Right atrium auricular region (tissue), 2 donors: ENCODE data around the gene BICDL2. TPM values are rescaled to one million over a fixed set of nuclear protein-coding genes. Genes with fewer than 3 reads are reported as not detected.

ENCODE experiments used
- DNase-seq: peaks from one replicate; pipeline ENCODE4 v3.0.0-alpha.2; 2019; ENCODE audit warnings: low spot score
- H3K27ac ChIP-seq, 2 donors: fragments of 200-600 bp; sonication (generic); 1 replicate in 1 of 2; 2 replicates in 1 of 2; pipeline ENCODE4 v1.5.1; 2016 to 2019
- H3K27me3 ChIP-seq, 2 donors: fragments of 200-600 bp; sonication (generic); one replicate each; pipeline versions ENCODE4 v1.5.1 to v1.6.0; 2017 to 2019
- H3K36me3 ChIP-seq: fragments of 200-600 bp; sonication (generic); one replicate; pipeline ENCODE4 v1.5.1; 2016
- H3K4me1 ChIP-seq, 2 donors: fragments of 200-600 bp; sonication (generic); one replicate each; pipeline versions ENCODE4 v1.5.1 to v1.6.0; 2017 to 2019
- H3K4me3 ChIP-seq, 2 donors: fragments of 200-600 bp; sonication (generic); 1 replicate in 1 of 2; 2 replicates in 1 of 2; pipeline ENCODE4 v1.5.1; 2017 to 2019; ENCODE audit warnings: mild to moderate bottlenecking in 1 of 2, moderate library complexity in 1 of 2
- H3K9me3 ChIP-seq, 2 donors: fragments of 200-600 bp; sonication (generic); one replicate each; pipeline ENCODE4 v1.5.1; 2019
- total RNA-seq, 2 donors: library from RNA; depleted of rRNA; stranded (reverse); fragments of >200 nt; gene quantifications; one replicate each; pipeline ENCODE4 v1.1.0, GENCODE V29; 2016
- TF ChIP-seq, protein P1 (sequence below), 2 donors: fragments of 200-600 bp; sonication (generic); IDR thresholded peaks; one replicate each; pipeline ENCODE4 v1.5.1; 2019; ENCODE audit warnings: antibody characterized with exemption in 2 of 2

The BICDL2 gene
- total RNA-seq, 2 donors from 2014 or later: 0.28 TPM; not detected in 1

DNA sequence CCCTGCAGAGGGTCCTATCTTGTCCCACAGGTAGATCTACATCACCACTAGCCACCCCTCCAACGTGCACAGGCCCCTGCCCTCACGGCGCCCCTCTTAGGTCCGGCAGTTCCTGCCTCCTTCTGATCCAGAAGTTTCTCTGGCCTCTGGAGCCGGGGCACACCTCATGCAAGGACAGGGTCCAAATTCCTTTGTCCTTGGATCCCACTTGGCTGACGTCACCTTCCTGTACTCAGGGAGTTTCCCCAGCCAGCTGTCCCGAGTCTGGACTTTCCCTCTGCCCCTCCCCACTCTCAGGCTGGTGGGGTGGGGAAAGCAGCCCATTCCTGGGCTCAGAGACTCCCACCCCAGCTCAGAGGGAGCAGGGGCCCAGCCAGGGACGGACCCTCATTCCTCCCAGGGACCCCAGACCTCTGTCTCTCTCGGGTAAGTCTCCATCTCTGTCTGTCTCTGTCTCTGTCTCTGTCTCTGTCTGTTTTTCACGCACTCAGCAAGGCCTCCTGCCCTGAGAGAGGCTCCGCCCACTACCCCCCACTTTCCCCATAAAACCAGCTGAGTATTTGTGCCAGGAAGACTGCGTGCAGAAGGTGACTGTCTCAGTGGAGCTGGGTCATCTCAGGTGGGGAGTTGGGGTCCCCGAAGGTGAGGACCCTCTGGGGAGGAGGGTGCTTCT, 28.5 kb upstream of the BICDL2 start, which contains the start of gene IL32:
Gene IL32 (plus strand): TSS at position 572 of the 673 bp plus-strand sequence. CDS start 172 bp downstream, outside the sequence.
- peak within 1 kb of the TSS; percentile 43 to 47 for H3K4me3 ChIP-seq

DNA sequence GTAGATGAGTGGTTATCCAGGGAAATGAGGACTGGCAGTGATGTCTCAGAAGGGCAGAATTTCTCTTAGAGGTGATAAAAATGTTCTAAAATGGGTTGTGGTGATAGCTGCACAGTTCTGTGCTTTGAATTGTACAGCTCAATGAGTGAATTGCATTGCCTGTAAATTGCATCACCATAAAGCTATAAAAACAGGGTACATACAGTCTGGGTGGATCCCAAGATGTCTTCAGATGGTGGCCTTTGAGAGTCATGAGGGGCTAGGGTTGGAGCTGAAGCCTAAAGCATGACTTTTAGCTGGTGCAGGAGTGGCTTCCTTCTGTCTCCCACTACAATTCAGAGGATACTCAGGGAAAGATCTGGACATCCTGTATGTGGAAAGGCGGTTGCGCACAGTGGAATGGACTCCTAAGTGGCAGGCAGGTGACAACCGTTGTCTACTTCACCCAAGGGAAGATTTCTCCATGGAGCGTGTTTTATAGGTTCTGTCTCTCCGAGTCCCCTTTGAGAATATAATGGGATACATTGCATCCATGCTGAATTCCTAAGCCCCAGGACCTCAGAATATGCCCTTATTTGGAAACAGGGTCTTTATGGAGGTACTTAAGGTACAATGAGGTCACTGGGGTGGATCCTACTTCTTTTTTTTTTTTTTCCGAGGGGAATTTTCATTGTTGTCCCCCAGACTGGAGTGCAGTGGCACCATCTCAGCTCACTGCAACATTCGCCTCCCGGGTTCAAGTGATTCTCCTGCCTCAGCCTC, 27.1 kb upstream of the BICDL2 start:
- no peak overlapping the region for H3K4me3 ChIP-seq
- H3K27me3 ChIP-seq: no peaks in the 10 kb centered on the region
- no peaks in the 10 kb centered on the region for H3K9me3 ChIP-seq
- no peak overlapping the region for H3K27ac ChIP-seq
- no peaks in the 10 kb centered on the region for H3K36me3 ChIP-seq
- peaks cover 0 to 36% of the 10 kb centered on the region in 2 donors for H3K4me1 ChIP-seq
- TF ChIP-seq, protein P1, sequence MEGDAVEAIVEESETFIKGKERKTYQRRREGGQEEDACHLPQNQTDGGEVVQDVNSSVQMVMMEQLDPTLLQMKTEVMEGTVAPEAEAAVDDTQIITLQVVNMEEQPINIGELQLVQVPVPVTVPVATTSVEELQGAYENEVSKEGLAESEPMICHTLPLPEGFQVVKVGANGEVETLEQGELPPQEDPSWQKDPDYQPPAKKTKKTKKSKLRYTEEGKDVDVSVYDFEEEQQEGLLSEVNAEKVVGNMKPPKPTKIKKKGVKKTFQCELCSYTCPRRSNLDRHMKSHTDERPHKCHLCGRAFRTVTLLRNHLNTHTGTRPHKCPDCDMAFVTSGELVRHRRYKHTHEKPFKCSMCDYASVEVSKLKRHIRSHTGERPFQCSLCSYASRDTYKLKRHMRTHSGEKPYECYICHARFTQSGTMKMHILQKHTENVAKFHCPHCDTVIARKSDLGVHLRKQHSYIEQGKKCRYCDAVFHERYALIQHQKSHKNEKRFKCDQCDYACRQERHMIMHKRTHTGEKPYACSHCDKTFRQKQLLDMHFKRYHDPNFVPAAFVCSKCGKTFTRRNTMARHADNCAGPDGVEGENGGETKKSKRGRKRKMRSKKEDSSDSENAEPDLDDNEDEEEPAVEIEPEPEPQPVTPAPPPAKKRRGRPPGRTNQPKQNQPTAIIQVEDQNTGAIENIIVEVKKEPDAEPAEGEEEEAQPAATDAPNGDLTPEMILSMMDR (IDR thresholded peaks at IDR 0.05): no peak
- no peak for DNase-seq

More for the DNA sequence above, 28.5 kb upstream of the BICDL2 start, which contains the start of gene IL32:
- no peaks in the 10 kb centered on the region for H3K27me3 ChIP-seq
- TF ChIP-seq, protein P1 (IDR thresholded peaks at IDR 0.05): no peak
- no peaks in the 10 kb centered on the region for H3K36me3 ChIP-seq
- peak; percentile 92 for DNase-seq
- H3K9me3 ChIP-seq: no peaks in the 10 kb centered on the region
- H3K4me1 ChIP-seq: peaks cover 0 to 26% of the 10 kb centered on the region in 2 donors
- H3K27ac ChIP-seq: peak within 1 kb of the TSS; percentile 68 to 83

DNA sequence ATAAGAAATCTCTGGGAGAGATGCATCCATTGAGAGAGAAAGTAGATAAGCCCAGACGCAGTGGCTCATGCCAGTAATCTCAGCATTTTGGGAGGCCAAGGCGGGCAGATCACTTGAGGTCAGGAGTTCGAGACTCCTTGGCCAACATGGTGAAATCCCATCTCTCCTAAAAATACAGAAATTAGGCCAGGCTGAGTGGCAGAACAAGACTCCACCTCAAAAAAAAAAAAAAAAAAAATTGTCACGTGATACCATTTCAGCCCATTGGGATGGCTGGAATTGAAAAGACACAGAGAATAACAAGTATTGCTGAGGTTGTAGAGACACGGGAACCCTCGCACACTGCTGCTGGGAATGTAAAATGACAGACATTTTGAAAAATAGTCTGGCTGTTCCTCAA, 25.8 kb upstream of the BICDL2 start:
- TF ChIP-seq, protein P1 (IDR thresholded peaks at IDR 0.05): no peak
- peaks cover 0 to 41% of the 10 kb centered on the region in 2 donors for H3K4me1 ChIP-seq
- no peak overlapping the region for H3K27ac ChIP-seq
- no peaks in the 10 kb centered on the region for H3K27me3 ChIP-seq
- no peaks in the 10 kb centered on the region for H3K36me3 ChIP-seq
- no peak overlapping the region for H3K4me3 ChIP-seq
- H3K9me3 ChIP-seq: no peaks in the 10 kb centered on the region
- DNase-seq: no peak

DNA sequence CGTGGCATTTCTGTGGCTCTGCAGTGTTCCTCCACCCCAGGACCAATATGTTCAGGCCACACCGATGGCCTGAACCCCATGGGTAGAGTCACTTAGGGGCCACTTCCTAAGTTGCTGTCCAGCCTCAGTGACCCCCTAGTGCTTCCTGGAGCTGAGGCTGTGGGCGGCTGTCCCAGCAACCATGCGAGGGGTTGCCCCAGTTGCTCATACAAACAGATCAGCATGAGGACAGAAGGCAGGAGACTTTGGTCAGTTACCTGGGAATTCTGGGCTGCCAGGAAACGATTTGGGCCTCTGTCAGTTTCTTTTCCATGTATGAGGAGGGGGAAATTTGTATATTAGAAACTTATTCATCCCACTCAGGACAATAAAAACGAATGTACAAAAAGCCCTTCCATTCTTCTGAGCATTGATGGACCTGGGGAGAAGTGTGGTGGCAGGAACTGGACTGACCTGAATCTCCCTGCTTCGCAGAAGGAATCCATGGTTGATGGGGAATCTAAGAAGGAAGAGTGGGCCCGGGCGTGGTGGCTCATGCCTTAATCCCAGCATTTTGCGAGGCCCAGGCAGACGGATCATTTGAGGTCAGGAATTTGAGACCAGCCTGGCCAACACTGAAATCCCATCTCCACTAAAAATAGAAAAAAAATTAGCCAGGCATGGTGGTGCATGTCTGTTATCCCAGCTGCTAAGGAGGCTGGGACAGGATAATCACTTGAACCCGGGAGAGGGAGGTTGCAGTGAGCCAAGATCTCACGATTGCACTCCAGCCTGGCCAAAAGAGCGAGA, 23.8 kb upstream of the BICDL2 start:
- Histone ChIP-seq H3K27me3 (no peaks in the 10 kb centered on the region), H3K36me3 (no peaks in the 10 kb centered on the region), H3K27ac (no peak overlapping the region), H3K9me3 (no peaks in the 10 kb centered on the region), H3K4me1 (peaks cover 0 to 28% of the 10 kb centered on the region in 2 donors), H3K4me3 (no peak overlapping the region)
- TF ChIP-seq, protein P1 (IDR thresholded peaks at IDR 0.05): no peak
- no peak for DNase-seq

DNA sequence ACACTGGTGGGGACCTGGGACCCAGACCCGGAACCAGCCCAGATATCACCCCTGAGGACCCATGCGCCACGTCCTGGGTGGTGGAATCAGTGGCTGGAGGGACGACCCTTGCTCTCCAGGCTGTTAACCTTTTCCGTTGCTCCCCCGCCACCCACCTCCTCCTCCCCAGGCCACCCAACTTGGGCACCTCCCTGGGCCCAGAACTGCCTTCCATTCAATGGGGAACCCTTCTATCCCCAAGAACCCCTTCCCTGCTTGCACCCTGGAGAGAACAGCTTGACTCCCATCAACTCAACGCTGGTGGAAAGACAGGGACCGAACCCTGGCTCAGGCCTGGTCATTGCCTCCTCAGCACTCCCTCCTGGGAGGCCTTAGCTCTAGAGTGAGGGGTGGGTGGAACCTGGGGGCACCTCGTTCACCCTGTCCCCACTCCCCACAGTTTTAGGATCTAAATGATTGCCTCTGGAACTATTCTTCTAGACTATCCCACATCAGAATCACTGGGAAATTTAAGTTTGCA, 23.0 kb upstream of the BICDL2 start:
- Histone ChIP-seq H3K4me1 (peaks cover 0 to 26% of the 10 kb centered on the region in 2 donors), H3K4me3 (peak overlapping the region; percentile 68 to 95), H3K27me3 (no peaks in the 10 kb centered on the region), H3K9me3 (no peaks in the 10 kb centered on the region), H3K27ac (peak overlapping the region; percentile 77 to 83), H3K36me3 (no peaks in the 10 kb centered on the region)
- DNase-seq: no peak
- TF ChIP-seq, protein P1 (IDR thresholded peaks at IDR 0.05): no peak
